Caco-2 (cell line): ENCODE results near the gene FAHD1. TPM values are rescaled to one million over a fixed set of nuclear protein-coding genes. Genes with fewer than 3 reads are reported as not detected.

Experiments
- BruUV-seq: library from RNA; stranded (reverse); fragments of 400-500 nt; replicated peaks from 2 replicates; lab custom pipeline; 2021; lab: Mats Ljungman, UMichigan
- CTCF ChIA-PET: fragments of 300-600 bp; sonication (Branson Sonifier 250); formaldehyde crosslinking; loops from one replicate; lab custom pipeline; 2022; ENCODE audit warnings: antibody characterized with exemption; lab: Charles Lee
- POLR2A ChIA-PET: fragments of 300-600 bp; sonication (Branson Sonifier 250); formaldehyde crosslinking; loops from one replicate; lab custom pipeline; 2022; ENCODE audit warnings: antibody characterized with exemption; lab: Charles Lee
- DNase-seq, 2 experiments: peaks; one replicate each; pipeline versions ENCODE4 v3.0.0 to v3.0.0-alpha.2; 2020 to 2022
- H3K27me3 ChIP-seq: replicated peaks from 2 replicates; pipeline ENCODE4 v1.6.0; 2011; ENCODE audit warnings: low read length; ENCODE audit not compliant: control insufficient read depth, insufficient read depth
- H3K36me3 ChIP-seq: 2 replicates; pipeline ENCODE4 v1.5.1; 2011; ENCODE audit warnings: low read length; ENCODE audit not compliant: control insufficient read depth, insufficient read depth
- H3K4me1 ChIP-seq: fragments of 250-450 bp; sonication (Bioruptor Pico); 2 replicates; pipeline ENCODE4 v1.5.1; 2020; ENCODE audit warnings: mild to moderate bottlenecking
- H3K4me3 ChIP-seq: 2 replicates; pipeline ENCODE4 v1.5.1; 2011; ENCODE audit warnings: low read depth, mild to moderate bottlenecking, control low read depth, low read length
- H3K9me3 ChIP-seq: fragments of 250-450 bp; sonication (Bioruptor Pico); 2 replicates; pipeline ENCODE4 v1.5.1; 2020; ENCODE audit warnings: mild to moderate bottlenecking, moderate library complexity
- H3K27ac Mint-ChIP-seq: one replicate; pipeline ENCODE4 v1.8.0; 2022; ENCODE audit warnings: mixed read lengths; ENCODE audit not compliant: unreplicated experiment
- H3K27me3 Mint-ChIP-seq: one replicate; pipeline ENCODE4 v1.8.0; 2022; ENCODE audit warnings: mixed read lengths; ENCODE audit not compliant: insufficient read depth, unreplicated experiment
- H3K36me3 Mint-ChIP-seq: one replicate; pipeline ENCODE4 v1.8.0; 2022; ENCODE audit warnings: mild to moderate bottlenecking, mixed read lengths; ENCODE audit not compliant: insufficient read depth, unreplicated experiment
- H3K4me1 Mint-ChIP-seq: one replicate; pipeline ENCODE4 v1.8.0; 2022; ENCODE audit warnings: low read depth, mixed read lengths; ENCODE audit not compliant: unreplicated experiment
- H3K4me3 Mint-ChIP-seq: one replicate; pipeline ENCODE4 v1.8.0; 2022; ENCODE audit warnings: mild to moderate bottlenecking, moderate library complexity, mixed read lengths; ENCODE audit not compliant: unreplicated experiment
- H3K9me3 Mint-ChIP-seq: one replicate; pipeline ENCODE4 v1.8.0; 2022; ENCODE audit warnings: mixed read lengths; ENCODE audit not compliant: unreplicated experiment
- CTCF ChIP-seq, 2 experiments: fragments of 200-600 bp in 1 of 2; IDR thresholded peaks; 1 replicate in 1 of 2; 2 replicates in 1 of 2; pipeline versions ENCODE4 v1.5.1 to v1.8.0; 2011 to 2022; ENCODE audit warnings: antibody characterized with exemption in 1 of 2, control low read depth in 1 of 2, inconsistent platforms in 1 of 2, low read depth in 1 of 2, low read length in 1 of 2, mild to moderate bottlenecking in 1 of 2, moderate library complexity in 1 of 2; ENCODE audit not compliant: insufficient read depth in 1 of 2, severe bottlenecking in 1 of 2, unreplicated experiment in 1 of 2
- intact Hi-C: fragments of 100-400 bp; cut with micrococcal nuclease; formaldehyde crosslinking; loops from one replicate; pipeline ENCODE4 v1.10.0; 2022; ENCODE audit not compliant: unreplicated experiment
- total RNA-seq: library from RNA; stranded (reverse); gene quantifications from 2 replicates; pipeline ENCODE4 v1.2.3, GENCODE V29; 2022

Gene FAHD1
- total RNA-seq, 1 experiment from 2014 or later = 16.5 TPM

- Mint-ChIP-seq H3K36me3 (peaks cover 49% of the 10 kb centered on the region), H3K9me3 (no peaks in the 10 kb centered on the region), H3K27ac (no peak overlapping the region), H3K4me3 (no peak overlapping the region), H3K4me1 (peaks cover 8% of the 10 kb centered on the region), H3K27me3 (no peaks in the 10 kb centered on the region)
- no peak for DNase-seq
- TF ChIP-seq CTCF (IDR thresholded peaks at IDR 0.05; ENCODE audit: insufficient read depth in 1 of 2, low read depth in 1 of 2, low read length in 1 of 2, severe bottlenecking in 1 of 2, unreplicated experiment in 1 of 2) = no peak
- ChIA-PET POLR2A (no interaction called here), CTCF (no interaction called here)
- no peaks in the 10 kb centered on the region for H3K9me3 ChIP-seq
- peaks cover 7% of the 10 kb centered on the region; the same call in 1 of the 2 replicates for H3K4me1 ChIP-seq
- H3K36me3 ChIP-seq = peaks cover 2% of the 10 kb centered on the region; the same call in 1 of the 2 replicates
- intact Hi-C loops = no loop called here
- no peaks in the 10 kb centered on the region for H3K27me3 ChIP-seq
- BruUV-seq = no TSS peak
- no peak overlapping the region for H3K4me3 ChIP-seq
Measured at GRCh38 chr16:1785846-1786170, 41.2 kb upstream of the FAHD1 start.

GRCh38 chr16:1786242-1787055, 40.6 kb upstream of the FAHD1 start:
- no peak for TF ChIP-seq CTCF (IDR thresholded peaks at IDR 0.05; ENCODE audit: insufficient read depth in 1 of 2, low read depth in 1 of 2, low read length in 1 of 2, severe bottlenecking in 1 of 2, unreplicated experiment in 1 of 2)
- no peak overlapping the region for H3K4me3 ChIP-seq
- H3K9me3 ChIP-seq = no peaks in the 10 kb centered on the region
- CTCF ChIA-PET = no interaction called here
- no peak for DNase-seq
- H3K9me3 Mint-ChIP-seq = no peaks in the 10 kb centered on the region
- no TSS peak for BruUV-seq
- peaks cover 43% of the 10 kb centered on the region for H3K36me3 Mint-ChIP-seq
- H3K4me1 Mint-ChIP-seq = peaks cover 4% of the 10 kb centered on the region
- intact Hi-C loops = no loop called here
- no peak overlapping the region for H3K4me3 Mint-ChIP-seq
- 0 out of 2 replicates have a peak, but pooled peaks cover under 1% of the 10 kb centered on the region for H3K4me1 ChIP-seq
- H3K27ac Mint-ChIP-seq = no peak overlapping the region
- POLR2A ChIA-PET = no interaction called here
- no peaks in the 10 kb centered on the region for H3K27me3 ChIP-seq
- H3K36me3 ChIP-seq = peaks cover 2% of the 10 kb centered on the region; the same call in 1 of the 2 replicates
- no peaks in the 10 kb centered on the region for H3K27me3 Mint-ChIP-seq

GRCh38 chr16:1787056-1787321, 40.0 kb upstream of the FAHD1 start:
- Histone ChIP-seq H3K36me3 (peaks cover 2% of the 10 kb centered on the region; the same call in 1 of the 2 replicates), H3K27me3 (no peaks in the 10 kb centered on the region), H3K4me3 (no peak overlapping the region), H3K4me1 (no peaks in the 10 kb centered on the region), H3K9me3 (no peaks in the 10 kb centered on the region)
- H3K36me3 Mint-ChIP-seq = peaks cover 37% of the 10 kb centered on the region
- ChIA-PET CTCF (no interaction called here), POLR2A (no interaction called here)
- DNase-seq = no peak
- H3K27ac Mint-ChIP-seq = no peak overlapping the region
- TF ChIP-seq CTCF (IDR thresholded peaks at IDR 0.05; ENCODE audit: insufficient read depth in 1 of 2, low read depth in 1 of 2, low read length in 1 of 2, severe bottlenecking in 1 of 2, unreplicated experiment in 1 of 2) = no peak
- no peaks in the 10 kb centered on the region for H3K4me1 Mint-ChIP-seq
- no peak overlapping the region for H3K4me3 Mint-ChIP-seq
- no peaks in the 10 kb centered on the region for H3K27me3 Mint-ChIP-seq
- no peaks in the 10 kb centered on the region for H3K9me3 Mint-ChIP-seq
- intact Hi-C loops = no loop called here
- BruUV-seq = no TSS peak
